Neural crest cell (in vitro differentiated cells): ENCODE measurements around the gene DHX57. TPM values are rescaled to one million over a fixed set of nuclear protein-coding genes. Genes with fewer than 3 reads are reported as not detected.

Experiments used
- DNase-seq: peaks from one replicate; pipeline ENCODE4 v3.0.0; 2021; ENCODE audit warnings: low read depth, mixed read lengths, low spot score
- H3K27ac Mint-ChIP-seq: one replicate; pipeline ENCODE4 v1.8.0; 2021; ENCODE audit warnings: mild to moderate bottlenecking, mixed read lengths; ENCODE audit not compliant: unreplicated experiment
- H3K27me3 Mint-ChIP-seq: 2 replicates; pipeline ENCODE4 v1.8.0; 2021; ENCODE audit warnings: low read depth, mild to moderate bottlenecking, mixed read lengths
- H3K36me3 Mint-ChIP-seq: 2 replicates; pipeline ENCODE4 v1.8.0; 2021; ENCODE audit warnings: low read depth, mild to moderate bottlenecking, mixed read lengths
- H3K4me1 Mint-ChIP-seq: 2 replicates; pipeline ENCODE4 v1.8.0; 2021; ENCODE audit warnings: mixed read lengths
- H3K4me3 Mint-ChIP-seq: one replicate; pipeline ENCODE4 v1.8.0; 2021; ENCODE audit warnings: mild to moderate bottlenecking, mixed read lengths
- H3K9me3 Mint-ChIP-seq: 2 replicates; pipeline ENCODE4 v1.8.0; 2021; ENCODE audit warnings: mixed read lengths
- total RNA-seq: library from RNA; stranded (reverse); gene quantifications from 2 replicates; pipeline ENCODE4 v1.2.1, GENCODE V29; 2021
- TF ChIP-seq, protein P1 (sequence below): fragments of 200-600 bp; sonication (generic); conservative IDR thresholded peaks from 2 replicates; pipeline ENCODE4 v1.5.0; 2021; ENCODE audit warnings: antibody characterized with exemption, mild to moderate bottlenecking

Gene DHX57
- total RNA-seq, 1 donor from 2014 or later = 39.5 TPM

DNA sequence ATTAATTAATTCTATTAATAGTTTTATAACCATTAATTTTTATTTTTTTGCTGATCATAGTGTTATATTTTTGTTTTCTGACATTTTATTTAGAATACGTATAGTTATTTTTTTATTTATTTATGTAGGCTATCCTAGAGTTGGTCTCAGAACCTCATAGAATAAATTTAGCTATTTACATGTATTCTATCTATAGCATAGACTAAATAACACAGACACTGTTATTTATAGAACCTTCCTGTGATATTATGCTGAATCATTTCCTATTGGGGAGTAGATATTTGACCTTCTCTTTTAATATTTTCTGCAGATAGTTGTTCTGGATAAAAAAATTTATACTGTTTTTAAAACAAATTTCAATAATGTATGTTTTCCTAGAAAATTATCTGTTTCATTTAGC, 34.1 kb upstream of the DHX57 start:
- H3K4me3 Mint-ChIP-seq = no peak overlapping the region
- H3K27ac Mint-ChIP-seq = no peak overlapping the region
- TF ChIP-seq, protein P1, sequence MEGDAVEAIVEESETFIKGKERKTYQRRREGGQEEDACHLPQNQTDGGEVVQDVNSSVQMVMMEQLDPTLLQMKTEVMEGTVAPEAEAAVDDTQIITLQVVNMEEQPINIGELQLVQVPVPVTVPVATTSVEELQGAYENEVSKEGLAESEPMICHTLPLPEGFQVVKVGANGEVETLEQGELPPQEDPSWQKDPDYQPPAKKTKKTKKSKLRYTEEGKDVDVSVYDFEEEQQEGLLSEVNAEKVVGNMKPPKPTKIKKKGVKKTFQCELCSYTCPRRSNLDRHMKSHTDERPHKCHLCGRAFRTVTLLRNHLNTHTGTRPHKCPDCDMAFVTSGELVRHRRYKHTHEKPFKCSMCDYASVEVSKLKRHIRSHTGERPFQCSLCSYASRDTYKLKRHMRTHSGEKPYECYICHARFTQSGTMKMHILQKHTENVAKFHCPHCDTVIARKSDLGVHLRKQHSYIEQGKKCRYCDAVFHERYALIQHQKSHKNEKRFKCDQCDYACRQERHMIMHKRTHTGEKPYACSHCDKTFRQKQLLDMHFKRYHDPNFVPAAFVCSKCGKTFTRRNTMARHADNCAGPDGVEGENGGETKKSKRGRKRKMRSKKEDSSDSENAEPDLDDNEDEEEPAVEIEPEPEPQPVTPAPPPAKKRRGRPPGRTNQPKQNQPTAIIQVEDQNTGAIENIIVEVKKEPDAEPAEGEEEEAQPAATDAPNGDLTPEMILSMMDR = no peak
- H3K4me1 Mint-ChIP-seq = no peaks in the 10 kb centered on the region
- H3K36me3 Mint-ChIP-seq = no peaks in the 10 kb centered on the region
- DNase-seq = no peak
- H3K27me3 Mint-ChIP-seq = no peaks in the 10 kb centered on the region
- no peaks in the 10 kb centered on the region for H3K9me3 Mint-ChIP-seq

DNA sequence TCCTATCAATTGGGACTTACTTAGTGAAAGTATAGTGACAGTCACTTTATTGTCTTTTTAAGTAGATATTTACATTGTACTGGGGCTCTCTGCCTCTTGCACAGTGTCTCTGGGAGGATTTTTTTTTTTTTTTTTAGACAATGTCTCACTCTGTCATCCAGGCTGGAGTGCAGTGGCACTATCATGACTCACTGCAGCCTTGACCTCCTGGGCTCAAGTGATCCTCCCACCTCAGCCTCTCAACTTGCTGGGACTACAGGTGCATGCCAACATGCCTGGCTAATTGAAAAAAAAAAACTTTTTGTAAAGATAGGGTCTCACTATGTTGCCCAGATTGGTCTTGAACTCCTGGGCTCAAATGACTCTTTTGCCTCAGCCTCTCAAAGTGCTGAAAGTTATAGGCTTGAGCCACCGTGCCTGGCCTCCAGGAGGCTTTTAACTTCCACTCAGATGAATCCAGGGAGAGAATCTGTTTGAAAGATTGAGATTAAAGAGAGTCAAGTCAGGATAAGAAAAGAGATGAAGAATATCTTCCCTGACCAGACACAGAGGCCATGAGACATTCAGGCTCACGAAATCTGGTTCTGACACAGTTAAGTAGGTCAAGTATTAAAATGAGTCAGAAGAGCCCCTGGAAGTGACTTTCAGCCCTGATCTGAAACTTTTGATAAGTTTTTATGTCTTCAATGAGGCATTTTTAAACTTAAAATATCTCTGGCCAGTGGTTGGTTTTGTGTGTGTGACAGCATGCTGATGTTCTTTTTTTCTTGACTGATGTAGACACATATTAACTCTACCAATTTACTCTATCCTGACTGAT, 32.2 kb upstream of the DHX57 start:
- no peaks in the 10 kb centered on the region for H3K27me3 Mint-ChIP-seq
- H3K4me1 Mint-ChIP-seq = no peaks in the 10 kb centered on the region
- TF ChIP-seq, protein P1 = no peak
- H3K9me3 Mint-ChIP-seq = no peaks in the 10 kb centered on the region
- no peaks in the 10 kb centered on the region for H3K36me3 Mint-ChIP-seq
- no peak overlapping the region for H3K4me3 Mint-ChIP-seq
- no peak overlapping the region for H3K27ac Mint-ChIP-seq
- DNase-seq = no peak

DNA sequence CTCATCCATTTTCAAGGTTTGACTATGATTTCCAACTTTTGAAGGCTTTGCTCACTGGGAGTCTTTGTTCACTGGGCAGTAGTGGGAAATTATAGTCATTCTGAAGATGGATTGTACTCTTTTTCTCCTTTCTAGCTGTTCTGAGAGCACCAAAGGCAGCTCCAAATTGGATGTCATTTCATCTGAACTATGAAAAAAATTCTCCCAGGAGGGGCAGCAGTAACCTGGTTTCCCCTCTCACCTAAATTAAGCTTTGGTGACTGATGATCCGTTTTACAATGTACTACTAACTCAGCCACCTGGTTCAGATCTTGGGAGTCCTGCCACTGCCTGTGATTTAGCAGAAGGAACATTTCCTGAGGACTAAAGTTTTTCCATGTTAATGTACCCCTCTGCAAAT, 31.5 kb upstream of the DHX57 start:
- Mint-ChIP-seq H3K9me3 (no peaks in the 10 kb centered on the region), H3K36me3 (no peaks in the 10 kb centered on the region), H3K27me3 (no peaks in the 10 kb centered on the region), H3K27ac (no peak overlapping the region), H3K4me1 (no peaks in the 10 kb centered on the region), H3K4me3 (no peak overlapping the region)
- TF ChIP-seq, protein P1 = no peak
- DNase-seq = no peak

DNA sequence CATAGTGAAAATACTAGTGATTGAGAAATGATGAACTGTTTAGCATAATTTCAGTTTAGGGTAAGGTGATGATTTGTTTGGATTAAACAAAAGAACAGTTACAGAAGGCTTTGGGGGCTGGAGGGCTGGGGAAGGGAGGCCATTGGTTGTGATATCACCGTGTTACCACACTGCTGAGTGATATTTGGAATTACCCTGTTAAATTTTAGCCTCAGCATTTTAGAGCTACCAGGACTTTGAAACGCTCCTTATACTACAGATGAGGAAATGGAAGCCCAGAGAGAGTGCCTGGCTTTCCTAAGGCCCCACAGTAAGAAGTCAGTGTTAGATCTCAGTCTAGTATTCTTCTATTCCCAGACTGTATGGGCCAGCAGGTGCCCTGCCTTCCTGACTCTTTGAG, 29.5 kb upstream of the DHX57 start:
- Mint-ChIP-seq H3K27me3 (no peaks in the 10 kb centered on the region), H3K4me3 (no peak overlapping the region), H3K36me3 (no peaks in the 10 kb centered on the region), H3K27ac (no peak overlapping the region), H3K4me1 (no peaks in the 10 kb centered on the region), H3K9me3 (no peaks in the 10 kb centered on the region)
- no peak for DNase-seq
- TF ChIP-seq, protein P1 = no peak

DNA sequence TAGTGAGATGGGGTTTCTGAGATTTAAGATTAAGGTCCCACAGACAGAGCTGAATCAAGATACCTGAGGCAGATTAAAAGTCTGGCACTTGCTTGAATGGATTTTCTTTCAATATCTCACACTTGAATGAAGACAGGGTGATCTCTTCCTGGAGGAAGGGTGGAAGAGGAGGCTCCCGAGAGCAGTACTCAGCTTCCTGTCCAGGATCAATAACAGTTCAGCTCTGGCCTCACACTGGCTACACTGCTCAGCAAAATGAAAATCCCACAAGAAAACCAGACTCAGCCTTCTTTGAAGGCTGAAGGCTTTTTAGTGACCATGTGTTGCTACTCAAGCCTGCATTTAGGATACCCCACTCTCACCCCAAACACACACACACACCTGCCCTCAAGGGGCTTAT, 25.0 kb upstream of the DHX57 start:
- no peaks in the 10 kb centered on the region for H3K9me3 Mint-ChIP-seq
- TF ChIP-seq, protein P1 = no peak
- H3K4me3 Mint-ChIP-seq = no peak overlapping the region
- H3K36me3 Mint-ChIP-seq = no peaks in the 10 kb centered on the region
- H3K4me1 Mint-ChIP-seq = no peaks in the 10 kb centered on the region
- H3K27me3 Mint-ChIP-seq = no peaks in the 10 kb centered on the region
- no peak for DNase-seq
- no peak overlapping the region for H3K27ac Mint-ChIP-seq
